ENCODE data around the gene SLFN5. TPM values are rescaled to one million over a fixed set of nuclear protein-coding genes. Genes with fewer than 3 reads are reported as not detected.
A peak's percentile ranks its signal among the peaks of the same experiment; 100 is the strongest.

The SLFN5 gene
- polyA plus RNA-seq, 1 of the 3 experiments (the other 2 are of a cell fraction) = 1.4 TPM

DNA sequence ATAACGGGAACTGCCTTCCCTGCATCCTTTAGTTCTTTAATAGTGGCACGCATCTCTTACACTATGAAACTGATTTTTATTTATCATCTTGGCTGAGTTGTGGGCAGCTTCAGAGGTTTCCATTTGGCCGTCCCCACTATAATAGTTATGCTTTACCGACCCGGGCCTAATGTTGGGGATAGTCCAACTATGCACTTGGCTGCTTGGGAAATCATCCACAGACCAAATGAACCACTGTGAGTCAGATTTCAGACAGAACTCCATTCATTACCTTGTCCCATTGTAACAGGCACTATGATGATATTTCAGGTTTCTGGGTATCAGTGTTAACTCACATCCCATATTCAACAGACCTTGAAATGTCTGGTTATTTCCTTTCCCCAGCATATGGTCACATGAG, 6.1 kb upstream of the SLFN5 start:
- Histone ChIP-seq H3K9ac (no peak overlapping the region), H4K20me1 (ENCODE audit: insufficient read depth) (no peaks in the 10 kb centered on the region), H3F3A (replicated peaks; ENCODE audit: insufficient read depth) (no peaks in the 10 kb centered on the region), H2AFZ (ENCODE audit: low read depth) (no peak overlapping the region), H3K4me3 (ENCODE audit: low read depth in 2 of 2, low read length in 1 of 2) (no peak overlapping the region), H3K36me3 (replicated peaks in 1 of 2; ENCODE audit: control insufficient read depth in 1 of 2, insufficient read depth in 2 of 2, low read length in 1 of 2) (no peaks in the 10 kb centered on the region), H3K79me2 (ENCODE audit: insufficient read depth) (no peaks in the 10 kb centered on the region), H3K9me3 (no peaks in the 10 kb centered on the region), H3K4me2 (no peak overlapping the region), H3K27ac (ENCODE audit: low read depth in 2 of 2, low read length in 1 of 2) (no peak overlapping the region), H3K27me3 (ENCODE audit: insufficient read depth) (peaks cover 27% of the 10 kb centered on the region; the same call in 1 of the 2 replicates), H3K4me1 (ENCODE audit: control insufficient read depth in 1 of 2, insufficient read depth in 2 of 2, low read depth in 1 of 2, low read length in 1 of 2) (no peaks in the 10 kb centered on the region), H3K9me2 (no peaks in the 10 kb centered on the region)
- DNase-seq = no peak
- WGBS (ENCODE audit: low lambda C conversion rate) = 8% methylated on average over 5 of the region's 5 CpGs
- POLR2A ChIA-PET = no interaction called here
- no peak for TF ChIP-seq SMC3 (IDR thresholded peaks at IDR 0.05; ENCODE audit: low read depth, low read length)
- no peak for TF ChIP-seq GABPA (IDR thresholded peaks at IDR 0.05; ENCODE audit: low read depth)
- TF ChIP-seq TAF1 (IDR thresholded peaks at IDR 0.05; ENCODE audit: borderline replicate concordance, low read depth, low read length) = no peak
- TF ChIP-seq FOXM1 (IDR thresholded peaks at IDR 0.05; ENCODE audit: low read depth) = no peak
- TF ChIP-seq MXI1 (IDR thresholded peaks at IDR 0.05; ENCODE audit: low read depth, low read length) = no peak
- TF ChIP-seq CHD2 (IDR thresholded peaks at IDR 0.05; ENCODE audit: low read length, partially characterized antibody) = no peak
- TF ChIP-seq, protein P1, sequence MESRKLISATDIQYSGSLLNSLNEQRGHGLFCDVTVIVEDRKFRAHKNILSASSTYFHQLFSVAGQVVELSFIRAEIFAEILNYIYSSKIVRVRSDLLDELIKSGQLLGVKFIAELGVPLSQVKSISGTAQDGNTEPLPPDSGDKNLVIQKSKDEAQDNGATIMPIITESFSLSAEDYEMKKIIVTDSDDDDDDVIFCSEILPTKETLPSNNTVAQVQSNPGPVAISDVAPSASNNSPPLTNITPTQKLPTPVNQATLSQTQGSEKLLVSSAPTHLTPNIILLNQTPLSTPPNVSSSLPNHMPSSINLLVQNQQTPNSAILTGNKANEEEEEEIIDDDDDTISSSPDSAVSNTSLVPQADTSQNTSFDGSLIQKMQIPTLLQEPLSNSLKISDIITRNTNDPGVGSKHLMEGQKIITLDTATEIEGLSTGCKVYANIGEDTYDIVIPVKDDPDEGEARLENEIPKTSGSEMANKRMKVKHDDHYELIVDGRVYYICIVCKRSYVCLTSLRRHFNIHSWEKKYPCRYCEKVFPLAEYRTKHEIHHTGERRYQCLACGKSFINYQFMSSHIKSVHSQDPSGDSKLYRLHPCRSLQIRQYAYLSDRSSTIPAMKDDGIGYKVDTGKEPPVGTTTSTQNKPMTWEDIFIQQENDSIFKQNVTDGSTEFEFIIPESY (IDR thresholded peaks at IDR 0.05; ENCODE audit: borderline replicate concordance, low read depth) = no peak
- CTCF ChIA-PET = no interaction called here

DNA sequence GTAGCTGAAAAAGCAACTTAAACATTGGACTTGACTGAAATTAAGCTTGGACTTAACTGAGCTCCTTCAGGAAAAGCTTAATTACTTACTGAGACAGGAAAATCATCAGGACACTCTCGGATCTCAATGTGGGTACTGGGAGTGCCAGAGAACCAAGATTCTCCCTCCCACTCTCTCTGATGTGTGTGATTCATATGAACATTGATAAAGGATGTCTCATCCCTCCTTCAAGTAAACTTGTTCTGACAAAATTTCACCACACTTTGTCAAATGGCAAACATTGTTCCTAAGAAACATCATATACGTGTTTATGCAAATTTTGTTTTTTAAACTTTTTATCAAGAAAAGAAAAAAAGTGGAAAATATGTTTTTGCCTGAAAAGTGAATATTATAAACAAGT, 4.1 kb upstream of the SLFN5 start:
- H3K27me3 ChIP-seq (ENCODE audit: insufficient read depth) = peaks cover 14% of the 10 kb centered on the region; the same call in 1 of the 2 replicates
- WGBS (ENCODE audit: low lambda C conversion rate) = 14% methylated on average over 2 of the region's 2 CpGs

More for the DNA sequence above, 4.1 kb upstream of the SLFN5 start:
- TF ChIP-seq CTCF (IDR thresholded peaks at IDR 0.05) (no peak), YY1 (IDR thresholded peaks at IDR 0.05; ENCODE audit: low read depth) (no peak), PBX3 (IDR thresholded peaks at IDR 0.05) (peak; percentile 42; the same call in 1 of the 2 replicates)
- no peaks in the 10 kb centered on the region for H3K36me3 ChIP-seq (replicated peaks in 1 of 2; ENCODE audit: control insufficient read depth in 1 of 2, insufficient read depth in 2 of 2, low read length in 1 of 2)
- no peak overlapping the region for H3K9ac ChIP-seq
- H3F3A ChIP-seq (replicated peaks; ENCODE audit: insufficient read depth) = peaks cover 9% of the 10 kb centered on the region
- no peaks in the 10 kb centered on the region for H3K4me1 ChIP-seq (ENCODE audit: control insufficient read depth in 1 of 2, insufficient read depth in 2 of 2, low read depth in 1 of 2, low read length in 1 of 2)
- DNase-seq = no peak
- H3K4me2 ChIP-seq = no peak overlapping the region
- peak overlapping the region; percentile 0; the same call in 1 of the 2 replicates for H2AFZ ChIP-seq (ENCODE audit: low read depth)
- no peak overlapping the region for H3K4me3 ChIP-seq (ENCODE audit: low read depth in 2 of 2, low read length in 1 of 2)
- ChIA-PET POLR2A (no interaction called here), CTCF (no interaction called here)
- no peak overlapping the region for H3K27ac ChIP-seq (ENCODE audit: low read depth in 2 of 2, low read length in 1 of 2)
- no peaks in the 10 kb centered on the region for H3K9me3 ChIP-seq
- H3K9me2 ChIP-seq = no peaks in the 10 kb centered on the region
- no peaks in the 10 kb centered on the region for H4K20me1 ChIP-seq (ENCODE audit: insufficient read depth)
- no peaks in the 10 kb centered on the region for H3K79me2 ChIP-seq (ENCODE audit: insufficient read depth)

All from SK-N-SH (cell line).